NCI-H345 treated with DMSO at 0.1 percent for 48 hours (cell line): ENCODE data around the gene TSHB.

Experiments
- DNase-seq: peaks from one replicate; lab custom pipeline; 2025; ENCODE audit not compliant: unreplicated experiment; lab: John Stamatoyannopoulos, UW

The TSHB gene

GRCh38 chr1:115059316-115059715, 29.7 kb downstream of the TSHB start:
- DNase-seq, result no peak

GRCh38 chr1:115060501-115060900, 30.9 kb downstream of the TSHB start:
- DNase-seq, result no peak

GRCh38 chr1:115062542-115063004, 32.9 kb downstream of the TSHB start:
- DNase-seq, result no peak

GRCh38 chr1:115063228-115063901, 33.7 kb downstream of the TSHB start:
- DNase-seq, result no peak

- no peak for DNase-seq
Measured at GRCh38 chr1:115064461-115064860, 34.8 kb downstream of the TSHB start.

GRCh38 chr1:115065021-115065420, 35.4 kb downstream of the TSHB start:
- DNase-seq, result no peak

GRCh38 chr1:115067161-115067859, 37.7 kb downstream of the TSHB start:
- no peak for DNase-seq

- no peak for DNase-seq
Measured at GRCh38 chr1:115068826-115069585, 39.4 kb downstream of the TSHB start.

GRCh38 chr1:115069659-115070308, 40.2 kb downstream of the TSHB start:
- no peak for DNase-seq

GRCh38 chr1:115071012-115071664, 41.5 kb downstream of the TSHB start:
- DNase-seq, result no peak

GRCh38 chr1:115073298-115074087, 43.9 kb downstream of the TSHB start:
- DNase-seq, result no peak

GRCh38 chr1:115074839-115075534, 45.4 kb downstream of the TSHB start:
- DNase-seq, result no peak

GRCh38 chr1:115076384-115076915, 46.8 kb downstream of the TSHB start:
- no peak for DNase-seq

- DNase-seq, result no peak
Measured at GRCh38 chr1:115077286-115077983, 47.8 kb downstream of the TSHB start.

- DNase-seq, result no peak
Measured at GRCh38 chr1:115077984-115078330, 48.3 kb downstream of the TSHB start.

GRCh38 chr1:115078708-115079107, 49.1 kb downstream of the TSHB start:
- no peak for DNase-seq

GRCh38 chr1:115082949-115083348, 53.3 kb downstream of the TSHB start:
- no peak for DNase-seq
